A549 (cell line): ENCODE data around the gene HMCN1.

Experiments used
- EP300 ChIP-seq, 2 experiments: fragments of >200 bp; sonication (Bioruptor Twin); formaldehyde crosslinking; IDR thresholded peaks; 2 replicates in 1 of 2; 3 replicates in 1 of 2; pipeline ENCODE4 v1.6.1; 2016 to 2017
- RCOR1 ChIP-seq: fragments of 150-350 bp; IDR thresholded peaks from 2 replicates; pipeline ENCODE4 v1.6.1; 2014; ENCODE audit warnings: antibody characterized with exemption, low read length, low read depth
- RFX5 ChIP-seq: fragments of 450-650 bp; IDR thresholded peaks from 2 replicates; pipeline ENCODE4 v1.7.1; 2014; ENCODE audit warnings: antibody characterized with exemption, mild to moderate bottlenecking, moderate library complexity
- ZNF302 ChIP-seq: fragments of 250-450 bp; sonication (Bioruptor Pico); IDR thresholded peaks from 2 replicates; pipeline ENCODE4 v1.9.0; 2021; ENCODE audit warnings: inconsistent platforms, mild to moderate bottlenecking, moderate library complexity

DNA sequence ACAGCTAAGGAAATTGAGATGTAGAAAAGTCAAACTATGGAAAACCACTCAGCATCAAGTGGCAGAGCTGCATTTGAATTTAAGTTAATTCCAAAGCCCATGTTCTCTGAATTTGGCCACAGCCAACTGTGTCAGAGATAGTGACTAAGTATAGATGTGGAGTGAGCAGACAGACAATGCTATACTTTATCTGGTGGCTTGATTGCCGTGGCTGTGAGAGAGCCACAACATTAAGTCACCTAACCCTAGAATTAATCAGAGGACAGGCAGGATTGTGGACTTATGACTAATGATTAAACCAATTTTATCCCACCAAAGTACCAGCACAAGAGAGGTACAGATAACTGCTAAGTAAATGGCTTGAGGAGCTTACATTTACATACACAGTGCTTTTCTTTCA lies 431.1 kb downstream of the HMCN1 start:
- TF ChIP-seq RCOR1 (no peak), EP300 (IDR thresholded peaks at IDR 0.05) (no peak), ZNF302 (CRISPR knock-in tag) (no peak), RFX5 (no peak)
